ENCODE data around the gene PRRX2. TPM values are rescaled to one million over a fixed set of nuclear protein-coding genes. Genes with fewer than 3 reads are reported as not detected.

The PRRX2 gene
- total RNA-seq, 1 experiment from 2014 or later: 12.7 TPM

GRCh38 chr9:129685933-129686259, 20.4 kb downstream of the PRRX2 start:
- intact Hi-C loops (cut with micrococcal nuclease; ENCODE audit: unreplicated experiment): no loop called here
- Histone ChIP-seq H3K27ac (ENCODE audit: low read depth, low read length, poor library complexity, severe bottlenecking) (no peak overlapping the region), H3K4me3 (ENCODE audit: low read depth, low read length, poor library complexity, severe bottlenecking) (no peak overlapping the region), H3K4me1 (ENCODE audit: insufficient read depth, low read length, poor library complexity, severe bottlenecking) (no peaks in the 10 kb centered on the region), H3K36me3 (ENCODE audit: insufficient read depth, low read length, poor library complexity, severe bottlenecking) (no peaks in the 10 kb centered on the region), H3K27me3 (replicated peaks; ENCODE audit: insufficient read depth, low read depth, low read length, poor library complexity) (no peaks in the 10 kb centered on the region), H3K9me3 (ENCODE audit: low read depth, low read length, poor library complexity, severe bottlenecking) (no peaks in the 10 kb centered on the region)
- CTCF ChIA-PET: no interaction called here
- TF ChIP-seq CTCF (conservative IDR thresholded peaks at IDR 0.05; ENCODE audit: low read depth, low read length) (no peak), EZH2 (IDR thresholded peaks at IDR 0.05; ENCODE audit: borderline replicate concordance, low read depth, low read length, poor library complexity, severe bottlenecking) (no peak)
- no peak for DNase-seq (ENCODE audit: low spot score)
- no TSS peak for BruUV-seq (replicated peaks)
- POLR2A ChIA-PET (ENCODE audit: low non-redundant PET): no interaction called here

GRCh38 chr9:129686736-129687135, 21.3 kb downstream of the PRRX2 start:
- intact Hi-C loops (cut with micrococcal nuclease; ENCODE audit: unreplicated experiment): no loop called here
- Histone ChIP-seq H3K36me3 (ENCODE audit: insufficient read depth, low read length, poor library complexity, severe bottlenecking) (no peaks in the 10 kb centered on the region), H3K9me3 (ENCODE audit: low read depth, low read length, poor library complexity, severe bottlenecking) (no peaks in the 10 kb centered on the region), H3K4me3 (ENCODE audit: low read depth, low read length, poor library complexity, severe bottlenecking) (no peak overlapping the region), H3K27ac (ENCODE audit: low read depth, low read length, poor library complexity, severe bottlenecking) (no peak overlapping the region), H3K4me1 (ENCODE audit: insufficient read depth, low read length, poor library complexity, severe bottlenecking) (no peaks in the 10 kb centered on the region), H3K27me3 (replicated peaks; ENCODE audit: insufficient read depth, low read depth, low read length, poor library complexity) (no peaks in the 10 kb centered on the region)
- TF ChIP-seq EZH2 (IDR thresholded peaks at IDR 0.05; ENCODE audit: borderline replicate concordance, low read depth, low read length, poor library complexity, severe bottlenecking) (no peak), CTCF (conservative IDR thresholded peaks at IDR 0.05; ENCODE audit: low read depth, low read length) (no peak)
- BruUV-seq (replicated peaks): no TSS peak
- ChIA-PET POLR2A (ENCODE audit: low non-redundant PET) (no interaction called here), CTCF (no interaction called here)
- DNase-seq (ENCODE audit: low spot score): no peak

GRCh38 chr9:129687391-129687790, 21.9 kb downstream of the PRRX2 start:
- no TSS peak for BruUV-seq (replicated peaks)

More at GRCh38 chr9:129687391-129687790, 21.9 kb downstream of the PRRX2 start:
- no peak for TF ChIP-seq EZH2 (IDR thresholded peaks at IDR 0.05; ENCODE audit: borderline replicate concordance, low read depth, low read length, poor library complexity, severe bottlenecking)
- no peak for TF ChIP-seq CTCF (conservative IDR thresholded peaks at IDR 0.05; ENCODE audit: low read depth, low read length)
- Histone ChIP-seq H3K27ac (ENCODE audit: low read depth, low read length, poor library complexity, severe bottlenecking) (no peak overlapping the region), H3K9me3 (ENCODE audit: low read depth, low read length, poor library complexity, severe bottlenecking) (no peaks in the 10 kb centered on the region), H3K4me3 (ENCODE audit: low read depth, low read length, poor library complexity, severe bottlenecking) (no peak overlapping the region), H3K4me1 (ENCODE audit: insufficient read depth, low read length, poor library complexity, severe bottlenecking) (no peaks in the 10 kb centered on the region), H3K36me3 (ENCODE audit: insufficient read depth, low read length, poor library complexity, severe bottlenecking) (no peaks in the 10 kb centered on the region), H3K27me3 (replicated peaks; ENCODE audit: insufficient read depth, low read depth, low read length, poor library complexity) (no peaks in the 10 kb centered on the region)
- POLR2A ChIA-PET (ENCODE audit: low non-redundant PET): no interaction called here
- intact Hi-C loops (cut with micrococcal nuclease; ENCODE audit: unreplicated experiment): no loop called here
- CTCF ChIA-PET: no interaction called here
- no peak for DNase-seq (ENCODE audit: low spot score)
